Keratinocyte (primary cell): ENCODE results near the gene INIP.

Source experiments
- EZH2 ChIP-seq: IDR thresholded peaks from one replicate; pipeline ENCODE4 v1.6.1; 2012; ENCODE audit warnings: inconsistent platforms, mild to moderate bottlenecking, low read length, moderate library complexity
- TF ChIP-seq, protein P1 (sequence below), 3 experiments: IDR thresholded peaks in 1 of 3; conservative IDR thresholded peaks in 1 of 3; optimal IDR thresholded peaks in 1 of 3; 2 replicates in 2 of 3; 3 replicates in 1 of 3; pipeline versions ENCODE3 to v1.5.1; 2011; ENCODE audit warnings: low read length in 3 of 3, mild to moderate bottlenecking in 3 of 3, moderate library complexity in 2 of 3, control low read depth in 1 of 3, inconsistent platforms in 1 of 3; ENCODE audit not compliant: insufficient read depth in 2 of 3; ENCODE audit errors: extremely low read depth in 1 of 3

DNA sequence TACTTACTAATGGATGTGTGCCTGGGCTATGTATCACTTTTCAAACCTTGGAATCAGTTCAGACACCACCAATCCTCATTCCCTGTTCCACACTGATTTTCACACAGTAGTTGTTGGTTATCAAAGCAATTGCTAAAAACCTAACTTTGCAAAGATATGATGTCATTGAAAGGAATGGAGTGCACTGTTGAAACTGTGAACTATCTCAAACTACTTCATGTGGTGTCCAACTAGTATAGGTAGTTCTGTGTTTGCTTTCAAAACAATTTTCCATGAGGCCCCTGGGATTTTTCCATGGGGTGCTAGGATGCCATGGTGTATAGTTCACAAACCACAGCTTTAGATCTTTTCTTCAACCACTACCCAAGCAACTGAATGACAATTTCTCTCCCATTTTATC, 17.8 kb downstream of the INIP start:
- no peak for TF ChIP-seq EZH2
- TF ChIP-seq, protein P1, sequence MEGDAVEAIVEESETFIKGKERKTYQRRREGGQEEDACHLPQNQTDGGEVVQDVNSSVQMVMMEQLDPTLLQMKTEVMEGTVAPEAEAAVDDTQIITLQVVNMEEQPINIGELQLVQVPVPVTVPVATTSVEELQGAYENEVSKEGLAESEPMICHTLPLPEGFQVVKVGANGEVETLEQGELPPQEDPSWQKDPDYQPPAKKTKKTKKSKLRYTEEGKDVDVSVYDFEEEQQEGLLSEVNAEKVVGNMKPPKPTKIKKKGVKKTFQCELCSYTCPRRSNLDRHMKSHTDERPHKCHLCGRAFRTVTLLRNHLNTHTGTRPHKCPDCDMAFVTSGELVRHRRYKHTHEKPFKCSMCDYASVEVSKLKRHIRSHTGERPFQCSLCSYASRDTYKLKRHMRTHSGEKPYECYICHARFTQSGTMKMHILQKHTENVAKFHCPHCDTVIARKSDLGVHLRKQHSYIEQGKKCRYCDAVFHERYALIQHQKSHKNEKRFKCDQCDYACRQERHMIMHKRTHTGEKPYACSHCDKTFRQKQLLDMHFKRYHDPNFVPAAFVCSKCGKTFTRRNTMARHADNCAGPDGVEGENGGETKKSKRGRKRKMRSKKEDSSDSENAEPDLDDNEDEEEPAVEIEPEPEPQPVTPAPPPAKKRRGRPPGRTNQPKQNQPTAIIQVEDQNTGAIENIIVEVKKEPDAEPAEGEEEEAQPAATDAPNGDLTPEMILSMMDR (optimal IDR thresholded peaks at IDR 0.05 in 1 of 3, IDR thresholded peaks at IDR 0.05 in 1 of 3, conservative IDR thresholded peaks at IDR 0.05 in 1 of 3; ENCODE audit: extremely low read depth in 1 of 3, insufficient read depth in 2 of 3, low read length in 3 of 3) = no peak
